Measurements from ENCODE around the gene KDELR1. TPM values are rescaled to one million over a fixed set of nuclear protein-coding genes. Genes with fewer than 3 reads are reported as not detected.

The KDELR1 gene
- total RNA-seq, 2 experiments from 2014 or later, result 64.8 to 72.2 TPM

DNA sequence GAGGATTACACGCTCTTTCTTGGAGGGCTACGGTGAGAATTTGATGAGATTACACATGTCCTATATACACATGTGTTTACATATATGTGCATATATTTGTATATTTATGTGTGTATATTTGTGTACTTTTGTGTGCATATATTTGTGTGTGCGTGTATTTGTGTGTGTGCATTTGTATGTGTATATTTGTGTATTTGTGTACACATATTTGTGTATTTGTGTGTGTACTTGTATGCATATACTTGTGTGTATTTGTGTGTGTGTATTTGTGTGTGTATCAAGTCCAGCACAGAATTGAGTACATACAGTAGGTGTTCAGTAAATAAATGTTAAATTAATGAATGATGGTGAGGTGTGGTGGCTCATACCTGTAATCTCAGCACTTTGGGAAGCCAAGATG, 29.4 kb downstream of the KDELR1 start:
- H3K27me3 Mint-ChIP-seq, result no peaks in the 10 kb centered on the region
- no peak overlapping the region for H3K4me3 Mint-ChIP-seq
- ATAC-seq (no peak), DNase-seq (no peak)
- peaks cover 4% of the 10 kb centered on the region for H3K36me3 Mint-ChIP-seq
- H3K9me3 Mint-ChIP-seq (ENCODE audit: low read depth), result no peaks in the 10 kb centered on the region
- no peak overlapping the region for H3K27ac Mint-ChIP-seq
- H3K4me1 Mint-ChIP-seq, result peaks cover 16% of the 10 kb centered on the region
- CTCF ChIA-PET, result interaction anchor here (0.6 to 5.1 kb wide), 3 partner anchors 25 to 29 kb away, joined by 3 to 36 read pairs (median 28); partner anchors contain the start of gene KDELR1

DNA sequence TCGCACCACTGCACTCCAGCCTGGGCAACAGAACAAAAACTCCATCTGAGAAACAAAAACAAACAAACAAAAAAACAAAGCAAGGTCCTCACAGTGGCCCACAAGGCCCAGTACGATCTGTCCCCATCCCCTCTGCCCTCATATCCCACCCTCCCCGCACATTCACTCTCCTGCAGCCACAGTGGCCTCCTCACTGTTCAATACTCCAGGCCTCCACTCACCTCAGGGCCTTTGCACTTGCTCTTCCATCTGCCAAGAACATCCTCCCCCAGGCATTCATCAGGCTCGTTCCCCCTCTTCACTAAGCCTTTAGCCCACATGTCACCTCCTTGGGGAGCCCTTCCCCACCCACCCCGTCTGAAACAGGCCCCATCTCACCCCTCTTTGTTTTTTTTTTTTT, 32.2 kb downstream of the KDELR1 start:
- no peak for ATAC-seq
- no peaks in the 10 kb centered on the region for H3K9me3 Mint-ChIP-seq (ENCODE audit: low read depth)
- no peak overlapping the region for H3K4me3 Mint-ChIP-seq
- no peak overlapping the region for H3K27ac Mint-ChIP-seq
- CTCF ChIA-PET, result interaction anchor here (1.8 kb wide), 1 partner anchor 45 kb away, joined by 7 read pairs; no protein-coding TSS in a partner anchor
- H3K36me3 Mint-ChIP-seq, result peaks cover 4% of the 10 kb centered on the region
- H3K27me3 Mint-ChIP-seq, result no peaks in the 10 kb centered on the region
- peaks cover 8% of the 10 kb centered on the region for H3K4me1 Mint-ChIP-seq
- DNase-seq, result no peak

DNA sequence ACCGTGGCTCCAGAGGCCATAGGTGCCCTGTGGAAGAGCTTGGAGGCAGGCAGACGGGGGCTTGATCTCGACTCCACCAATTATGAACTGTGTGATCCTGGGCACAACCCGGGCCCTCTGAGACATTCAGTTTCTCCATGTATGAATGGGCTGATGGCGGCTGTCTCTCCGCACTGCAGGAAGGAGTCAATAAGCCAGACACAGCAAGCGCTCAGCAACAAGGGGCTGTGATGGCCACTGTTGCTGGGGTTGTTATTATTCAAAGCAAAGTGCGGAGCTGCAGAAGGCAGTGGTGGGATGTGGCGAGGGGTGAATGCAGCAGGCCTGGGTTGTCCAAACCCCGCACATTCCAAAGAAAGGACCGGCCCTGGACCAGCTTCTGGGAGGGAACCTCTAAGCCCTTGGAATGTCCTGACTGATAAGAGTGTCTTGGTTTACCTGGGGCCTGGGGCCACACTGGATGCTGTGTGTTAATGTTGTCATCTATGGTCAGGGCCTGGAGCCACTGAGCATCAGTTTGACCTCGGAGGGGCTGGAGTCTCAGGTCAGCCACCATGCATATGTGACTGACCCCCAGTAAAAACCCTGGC, 35.9 kb downstream of the KDELR1 start:
- no peaks in the 10 kb centered on the region for H3K27me3 Mint-ChIP-seq

DNA sequence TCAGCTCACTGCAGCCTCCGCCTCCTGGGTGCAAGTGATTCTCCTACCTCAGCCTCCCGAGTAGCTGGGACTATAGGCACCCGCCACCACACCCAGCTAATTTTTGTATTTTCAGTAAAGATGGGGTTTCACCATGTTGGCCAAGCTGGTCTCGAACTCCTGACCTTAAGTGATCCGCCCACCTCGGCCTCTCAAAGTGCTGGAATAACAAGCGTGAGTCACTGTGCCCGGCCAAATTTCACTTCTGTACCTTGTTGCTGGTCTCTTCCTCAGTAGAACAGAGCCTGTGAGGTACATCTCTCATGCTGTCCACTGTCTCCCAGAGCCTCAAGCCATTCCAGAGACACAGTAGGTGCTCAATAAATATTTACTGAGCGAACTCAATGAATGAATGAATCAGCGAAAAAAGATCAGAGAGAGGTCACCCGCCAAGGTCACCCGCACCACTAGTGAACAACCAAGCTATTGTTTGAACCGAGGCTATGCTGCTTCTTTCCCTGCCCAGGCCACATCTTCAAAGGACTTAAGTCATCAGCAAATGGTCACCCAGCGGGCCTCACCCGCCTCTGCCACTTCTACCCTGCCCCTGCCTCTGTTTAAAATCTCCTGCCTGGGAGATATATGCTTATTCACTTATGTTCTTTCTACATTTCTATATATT, 36.9 kb downstream of the KDELR1 start:
- Mint-ChIP-seq H3K36me3 (peaks cover 3% of the 10 kb centered on the region), H3K4me1 (peaks cover 7% of the 10 kb centered on the region), H3K27me3 (no peaks in the 10 kb centered on the region), H3K4me3 (no peak overlapping the region), H3K27ac (no peak overlapping the region), H3K9me3 (ENCODE audit: low read depth) (no peaks in the 10 kb centered on the region)
- DNase-seq, result no peak
- CTCF ChIA-PET, result interaction anchor here (1.0 to 1.9 kb wide), 4 partner anchors 9 to 230 kb away, joined by 3 to 5 read pairs (median 4); no protein-coding TSS in a partner anchor
- ATAC-seq, result no peak

More for the DNA sequence above, 35.9 kb downstream of the KDELR1 start:
- DNase-seq (no peak), ATAC-seq (no peak)
- Mint-ChIP-seq H3K36me3 (peaks cover 3% of the 10 kb centered on the region), H3K9me3 (ENCODE audit: low read depth) (no peaks in the 10 kb centered on the region), H3K4me1 (peaks cover 7% of the 10 kb centered on the region), H3K27ac (no peak overlapping the region), H3K4me3 (no peak overlapping the region)
- CTCF ChIA-PET, result interaction anchor here (1.0 to 1.9 kb wide), 3 partner anchors 14 to 229 kb away, joined by 3 to 5 read pairs (median 4); no protein-coding TSS in a partner anchor

DNA sequence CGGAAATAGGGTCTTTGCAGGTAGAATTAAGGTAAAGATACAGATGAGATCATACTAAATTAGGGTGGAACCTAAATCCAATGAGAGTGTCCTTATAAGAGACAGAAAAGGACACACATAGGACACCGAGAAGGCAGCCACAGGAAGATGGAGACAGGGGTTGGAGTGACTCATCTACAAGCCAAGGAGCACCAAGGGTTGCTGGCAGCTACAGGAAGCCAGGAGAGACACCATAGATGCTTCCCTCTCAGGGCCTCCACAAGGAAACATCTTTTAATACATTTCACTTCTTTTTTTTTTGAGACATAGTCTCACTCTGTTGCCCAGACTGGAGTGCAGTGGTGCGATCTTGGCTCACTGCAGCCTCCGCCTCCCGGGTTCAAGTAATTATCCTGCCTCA, 37.7 kb downstream of the KDELR1 start:
- CTCF ChIA-PET, result interaction anchor here (1.3 kb wide), 1 partner anchor 9 kb away, joined by 5 read pairs; no protein-coding TSS in a partner anchor
- Mint-ChIP-seq H3K9me3 (ENCODE audit: low read depth) (no peaks in the 10 kb centered on the region), H3K27ac (no peak overlapping the region), H3K4me3 (no peak overlapping the region), H3K4me1 (peaks cover 7% of the 10 kb centered on the region), H3K36me3 (peaks cover 3% of the 10 kb centered on the region), H3K27me3 (no peaks in the 10 kb centered on the region)
- DNase-seq, result no peak
- no peak for ATAC-seq

DNA sequence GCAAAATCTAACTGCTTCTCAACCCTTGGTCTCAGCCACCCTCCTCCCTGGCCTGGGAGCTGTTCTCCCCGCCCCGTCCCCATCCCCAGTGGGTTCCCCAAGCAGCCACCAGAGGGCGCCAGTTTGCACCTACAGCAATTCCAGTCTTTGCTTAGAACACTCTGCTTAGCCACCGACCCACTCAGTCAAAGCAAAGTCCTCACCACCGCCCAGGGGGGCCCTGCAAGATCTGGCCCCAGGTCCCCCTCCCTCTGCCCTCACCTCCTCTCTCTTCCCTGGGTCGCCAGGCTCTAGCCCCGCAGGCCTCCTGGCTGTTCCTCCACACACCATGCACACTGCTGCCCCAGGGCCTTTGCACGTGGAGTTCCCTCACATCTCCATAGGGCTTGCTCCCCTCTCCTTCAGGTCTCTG, 40.0 kb downstream of the KDELR1 start:
- DNase-seq (peak; percentile 89), ATAC-seq (peak; percentile 95)
- Mint-ChIP-seq H3K27ac (no peak overlapping the region), H3K27me3 (no peaks in the 10 kb centered on the region), H3K4me3 (no peak overlapping the region), H3K4me1 (peaks cover 9% of the 10 kb centered on the region), H3K36me3 (no peaks in the 10 kb centered on the region), H3K9me3 (ENCODE audit: low read depth) (no peaks in the 10 kb centered on the region)
- CTCF ChIA-PET, result interaction anchor here (0.7 to 3.1 kb wide), 15 partner anchors 9 to 237 kb away, joined by 3 to 21 read pairs (median 4); partner anchors contain the start of genes KDELR1, SYNGR4 and TMEM143

DNA sequence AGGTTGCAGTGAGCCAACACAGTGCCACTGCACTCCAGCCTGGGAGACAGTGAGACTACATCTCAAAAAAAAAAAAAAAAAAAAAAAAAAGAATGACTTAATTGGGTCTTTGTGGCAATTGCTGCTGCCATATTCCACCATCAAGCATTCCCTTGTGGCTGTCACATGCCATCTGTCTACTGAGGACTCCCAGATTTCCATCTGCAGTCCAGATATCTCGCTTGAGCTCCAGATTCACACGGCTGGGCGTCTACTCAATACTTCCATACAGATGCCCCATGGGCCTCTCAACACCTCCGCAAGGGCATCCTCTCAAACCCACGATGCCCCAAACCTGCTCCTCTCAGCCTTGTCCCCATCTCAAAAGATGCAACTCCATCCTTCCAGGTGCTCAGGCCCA, 40.5 kb downstream of the KDELR1 start:
- CTCF ChIA-PET, result interaction anchor here (0.7 to 3.1 kb wide), 16 partner anchors 10 to 238 kb away, joined by 3 to 21 read pairs (median 4); partner anchors contain the start of genes KDELR1, SYNGR4 and TMEM143
- ATAC-seq (no peak), DNase-seq (no peak)
- Mint-ChIP-seq H3K27me3 (no peaks in the 10 kb centered on the region), H3K9me3 (ENCODE audit: low read depth) (no peaks in the 10 kb centered on the region), H3K4me1 (peaks cover 9% of the 10 kb centered on the region), H3K27ac (no peak overlapping the region), H3K36me3 (no peaks in the 10 kb centered on the region), H3K4me3 (no peak overlapping the region)

DNA sequence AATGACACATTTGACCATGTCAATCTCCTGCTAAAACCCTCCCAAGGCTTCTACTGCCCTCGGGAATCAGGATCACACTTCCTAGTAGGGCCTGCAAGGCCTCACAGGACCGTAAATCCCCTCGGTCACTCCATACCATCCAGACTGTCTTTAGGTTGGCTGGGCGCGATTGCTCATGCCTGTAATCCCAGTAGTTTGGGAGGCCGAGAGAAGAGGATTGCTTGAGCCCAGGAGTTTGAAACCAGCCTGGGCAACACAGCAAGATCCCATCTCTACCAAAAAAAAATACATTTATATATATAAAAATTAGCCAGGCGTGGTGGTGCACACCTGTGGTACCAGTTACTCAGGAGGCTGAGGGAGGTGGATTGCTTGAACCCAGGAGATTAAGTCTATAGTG, 42.6 kb downstream of the KDELR1 start:
- CTCF ChIA-PET, result interaction anchor here (1.3 kb wide), 1 partner anchor 31 kb away, joined by 3 read pairs; no protein-coding TSS in a partner anchor
- H3K36me3 Mint-ChIP-seq, result no peaks in the 10 kb centered on the region
- no peaks in the 10 kb centered on the region for H3K27me3 Mint-ChIP-seq
- no peak overlapping the region for H3K4me3 Mint-ChIP-seq
- DNase-seq (no peak), ATAC-seq (no peak)
- peaks cover 9% of the 10 kb centered on the region for H3K4me1 Mint-ChIP-seq
- H3K9me3 Mint-ChIP-seq (ENCODE audit: low read depth), result no peaks in the 10 kb centered on the region
- H3K27ac Mint-ChIP-seq, result no peak overlapping the region

DNA sequence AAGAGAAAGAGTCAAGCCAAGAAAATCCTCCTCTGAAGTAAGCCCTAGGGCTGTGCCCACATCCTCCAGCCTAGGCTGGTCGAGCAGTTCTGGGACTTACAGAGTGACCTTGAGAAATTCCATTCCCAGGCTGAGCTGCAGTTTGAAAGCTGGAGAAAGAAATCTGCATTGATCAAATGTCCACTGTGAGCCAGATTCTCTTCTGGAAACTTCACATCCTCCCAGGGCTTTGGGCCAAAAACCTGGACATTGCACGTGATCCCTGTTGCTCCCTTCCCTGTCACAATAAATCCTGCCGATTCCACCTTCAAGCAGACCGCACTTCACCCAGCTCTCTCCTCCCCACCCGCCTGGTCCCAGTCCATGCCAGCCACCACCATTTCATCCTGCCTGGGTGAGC, 43.3 kb downstream of the KDELR1 start:
- Mint-ChIP-seq H3K4me1 (peaks cover 7% of the 10 kb centered on the region), H3K9me3 (ENCODE audit: low read depth) (no peaks in the 10 kb centered on the region), H3K36me3 (no peaks in the 10 kb centered on the region), H3K27ac (no peak overlapping the region), H3K4me3 (no peak overlapping the region), H3K27me3 (no peaks in the 10 kb centered on the region)
- DNase-seq (no peak), ATAC-seq (no peak)
- CTCF ChIA-PET, result interaction anchor here (1.3 to 2.2 kb wide), 2 partner anchors 14 to 30 kb away, joined by 3 to 10 read pairs; no protein-coding TSS in a partner anchor

DNA sequence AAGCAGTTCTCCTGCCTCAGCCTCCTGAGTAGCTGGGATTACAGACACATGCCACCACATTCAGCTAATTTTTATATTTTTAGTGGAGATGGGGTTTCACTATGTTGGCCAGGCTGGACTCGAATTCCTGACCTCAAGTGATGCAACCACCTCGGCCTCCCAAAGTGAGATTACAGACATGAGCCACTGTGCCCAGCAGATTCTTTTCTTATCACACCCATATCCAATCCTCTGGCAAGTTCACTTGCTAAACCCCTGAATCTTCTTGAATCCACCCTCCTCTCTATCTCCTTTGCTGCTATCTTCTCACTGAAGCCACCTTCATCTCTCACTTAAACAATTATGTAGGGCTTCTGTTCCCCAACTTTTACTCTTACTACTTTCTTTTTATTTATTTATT, 45.2 kb downstream of the KDELR1 start:
- Mint-ChIP-seq H3K4me1 (peaks cover 4% of the 10 kb centered on the region), H3K36me3 (no peaks in the 10 kb centered on the region), H3K27me3 (no peaks in the 10 kb centered on the region), H3K9me3 (ENCODE audit: low read depth) (no peaks in the 10 kb centered on the region), H3K4me3 (no peak overlapping the region), H3K27ac (peak overlapping the region; percentile 47)
- DNase-seq (no peak), ATAC-seq (no peak)
- CTCF ChIA-PET, result interaction anchor here (1.8 to 2.2 kb wide), 2 partner anchors 12 to 31 kb away, joined by 7 to 10 read pairs; no protein-coding TSS in a partner anchor

DNA sequence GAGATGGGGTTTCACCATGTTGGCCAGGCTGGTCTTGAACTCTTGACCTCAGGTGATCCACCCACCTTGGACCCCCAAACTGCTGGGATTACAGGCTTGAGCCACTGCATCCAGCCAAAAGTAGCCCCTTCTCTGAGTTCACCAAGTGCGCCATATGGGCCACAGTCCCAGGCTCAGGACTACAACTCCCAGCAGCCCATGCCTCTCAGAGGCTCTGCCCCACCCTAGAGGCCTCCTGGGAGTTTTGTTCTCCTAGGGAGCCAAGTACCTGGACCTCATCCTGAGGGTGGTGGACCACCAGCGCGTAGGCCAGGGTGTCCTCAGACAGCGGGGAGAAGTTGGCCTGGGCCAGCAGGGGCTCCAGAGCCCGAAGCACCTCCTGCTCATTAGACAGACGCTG, 46.5 kb downstream of the KDELR1 start:
- H3K27me3 Mint-ChIP-seq, result no peaks in the 10 kb centered on the region
- no peaks in the 10 kb centered on the region for H3K36me3 Mint-ChIP-seq
- peaks cover 2% of the 10 kb centered on the region for H3K4me1 Mint-ChIP-seq
- H3K9me3 Mint-ChIP-seq (ENCODE audit: low read depth), result no peaks in the 10 kb centered on the region
- no peak overlapping the region for H3K27ac Mint-ChIP-seq
- DNase-seq, result no peak
- CTCF ChIA-PET, result no interaction called here
- ATAC-seq, result no peak
- no peak overlapping the region for H3K4me3 Mint-ChIP-seq

DNA sequence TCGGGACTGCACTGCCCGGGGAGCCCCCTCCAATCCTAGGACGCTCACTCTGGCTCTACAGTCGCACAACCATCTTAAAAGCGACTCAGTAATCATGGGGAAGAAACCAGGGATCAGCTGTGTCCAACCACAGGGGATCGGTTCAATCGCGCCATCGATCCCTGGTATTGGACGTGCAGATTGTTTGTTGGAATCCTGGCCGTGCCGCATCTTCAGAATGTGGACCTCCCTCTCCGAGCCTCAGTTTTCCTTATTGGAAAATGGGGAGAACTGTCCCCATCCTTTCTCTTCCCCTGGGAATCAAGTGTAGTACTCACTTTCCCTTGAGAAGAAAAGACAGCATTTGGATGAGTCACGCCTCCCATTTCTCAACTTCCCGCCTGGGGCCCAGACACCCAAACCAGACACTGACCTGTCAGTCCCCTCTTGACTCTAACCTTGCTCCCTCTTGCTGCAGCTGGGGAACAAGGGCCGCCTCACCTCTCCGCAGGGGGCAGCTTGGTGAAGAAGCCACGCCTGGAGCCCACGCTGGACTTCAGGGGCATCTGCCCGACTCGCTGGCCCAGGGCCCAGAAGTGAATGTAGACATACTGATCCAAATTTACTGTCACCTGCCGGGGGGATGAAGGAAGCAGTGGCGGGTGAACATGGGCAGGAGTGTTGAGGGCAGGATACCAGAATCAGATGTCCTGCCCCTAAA, 48.4 kb downstream of the KDELR1 start:
- H3K9me3 Mint-ChIP-seq (ENCODE audit: low read depth), result no peaks in the 10 kb centered on the region
- CTCF ChIA-PET, result no interaction called here
- no peak overlapping the region for H3K4me3 Mint-ChIP-seq
- H3K4me1 Mint-ChIP-seq, result no peaks in the 10 kb centered on the region
- no peaks in the 10 kb centered on the region for H3K27me3 Mint-ChIP-seq
- H3K36me3 Mint-ChIP-seq, result no peaks in the 10 kb centered on the region
- DNase-seq, result no peak
- no peak overlapping the region for H3K27ac Mint-ChIP-seq
- ATAC-seq, result no peak

DNA sequence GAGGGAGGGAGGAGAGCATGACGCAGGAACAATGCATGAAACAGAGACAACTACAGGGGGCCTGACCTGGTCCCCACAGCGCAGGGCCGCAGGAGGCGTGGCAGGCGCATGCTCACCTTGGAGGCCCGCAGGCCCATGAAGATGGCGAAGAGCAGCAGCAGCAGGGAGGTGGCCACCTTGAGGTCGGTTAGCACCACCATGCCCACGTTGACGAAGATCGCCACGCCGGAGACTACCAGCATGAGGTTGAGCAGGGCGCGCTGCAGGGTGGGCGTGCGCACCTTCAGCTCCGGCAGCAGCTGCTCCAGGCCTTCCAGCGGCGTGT, 49.0 kb downstream of the KDELR1 start:
- no peaks in the 10 kb centered on the region for H3K27me3 Mint-ChIP-seq
- no peak overlapping the region for H3K4me3 Mint-ChIP-seq
- ATAC-seq (no peak), DNase-seq (no peak)
- no peaks in the 10 kb centered on the region for H3K36me3 Mint-ChIP-seq
- CTCF ChIA-PET, result no interaction called here
- no peak overlapping the region for H3K27ac Mint-ChIP-seq
- H3K4me1 Mint-ChIP-seq, result no peaks in the 10 kb centered on the region
- no peaks in the 10 kb centered on the region for H3K9me3 Mint-ChIP-seq (ENCODE audit: low read depth)

Measured in activated CD8-positive, alpha-beta memory T cell treated with anti-CD3 and anti-CD28 coated beads, Interleukin-2, amount 10 ng/mL, durations not matched to agents 7 days and 5 days (primary cell).